WTC11 (cell line): ENCODE measurements around the gene SLCO1B3.

Source experiments
- CDX4 ChIP-seq: fragments of 250-450 bp; sonication (Bioruptor Pico); IDR thresholded peaks from 2 replicates; pipeline ENCODE4 v1.9.0; 2021; ENCODE audit warnings: moderate library complexity, mild to moderate bottlenecking, inconsistent platforms, borderline replicate concordance
- CTCF ChIP-seq: fragments of 200-600 bp; IDR thresholded peaks from 2 replicates; pipeline ENCODE4 v1.8.0; 2022; ENCODE audit warnings: antibody characterized with exemption
- MAX ChIP-seq: sonication (generic); formaldehyde crosslinking; IDR thresholded peaks from 2 replicates; pipeline ENCODE4 v1.8.0; 2022; ENCODE audit warnings: mild to moderate bottlenecking, missing genetic modification reagents
- MXD4 ChIP-seq: fragments of 250-450 bp; sonication (Bioruptor Pico); IDR thresholded peaks from 2 replicates; pipeline ENCODE4 v1.8.0; 2021; ENCODE audit warnings: mild to moderate bottlenecking, moderate library complexity, borderline replicate concordance
- NFATC4 ChIP-seq: fragments of 250-450 bp; sonication (Bioruptor Pico); IDR thresholded peaks from 2 replicates; pipeline ENCODE4 v1.9.0; 2021; ENCODE audit warnings: mild to moderate bottlenecking
- ZNF416 ChIP-seq: fragments of 250-450 bp; sonication (Bioruptor Pico); IDR thresholded peaks from 2 replicates; pipeline ENCODE4 v1.9.0; 2021; ENCODE audit warnings: mild to moderate bottlenecking, inconsistent platforms

- TF ChIP-seq MXD4 (no peak), ZNF416 (CRISPR knock-in tag) (no peak), CTCF (no peak), CDX4 (CRISPR knock-in tag) (no peak), MAX (CRISPR knock-in tag) (no peak), NFATC4 (no peak)
These were observed 19.4 kb downstream of the SLCO1B3 start for GRCh38 chr12:20829919-20830318.
